ENCODE data around the gene C10orf120.

- no peak for TF ChIP-seq EZH2 (IDR thresholded peaks at IDR 0.05; ENCODE audit: borderline replicate concordance, control insufficient read depth, low read depth, low read length)
- no peak for TF ChIP-seq HSF1 (IDR thresholded peaks at IDR 0.05; ENCODE audit: low read depth, low read length)
- TF ChIP-seq CUX1 (IDR thresholded peaks at IDR 0.05; ENCODE audit: insufficient replicate concordance, low read depth, low read length), result no peak
- no peak for TF ChIP-seq CTCF (IDR thresholded peaks at IDR 0.05 in 2 of 3, conservative IDR thresholded peaks at IDR 0.05 in 1 of 3; ENCODE audit: control insufficient read depth in 2 of 3, extremely low read depth in 1 of 3, insufficient read depth in 1 of 3, low read depth in 3 of 3, low read length in 3 of 3)
- no peak for TF ChIP-seq USF2 (IDR thresholded peaks at IDR 0.05; ENCODE audit: borderline replicate concordance, low read depth, low read length)
Measured at GRCh38 chr10:122669842-122670241, 29.8 kb downstream of the C10orf120 start.

All from GM12878 (cell line).